ENCODE measurements around the gene RAC2. TPM values are rescaled to one million over a fixed set of nuclear protein-coding genes. Genes with fewer than 3 reads are reported as not detected.

RAC2 gene
- total RNA-seq, 5 donors from 2014 or later (not counting 1 experiment from before 2014, with no cell fraction given) = 353 to 413 (median 385) TPM

DNA sequence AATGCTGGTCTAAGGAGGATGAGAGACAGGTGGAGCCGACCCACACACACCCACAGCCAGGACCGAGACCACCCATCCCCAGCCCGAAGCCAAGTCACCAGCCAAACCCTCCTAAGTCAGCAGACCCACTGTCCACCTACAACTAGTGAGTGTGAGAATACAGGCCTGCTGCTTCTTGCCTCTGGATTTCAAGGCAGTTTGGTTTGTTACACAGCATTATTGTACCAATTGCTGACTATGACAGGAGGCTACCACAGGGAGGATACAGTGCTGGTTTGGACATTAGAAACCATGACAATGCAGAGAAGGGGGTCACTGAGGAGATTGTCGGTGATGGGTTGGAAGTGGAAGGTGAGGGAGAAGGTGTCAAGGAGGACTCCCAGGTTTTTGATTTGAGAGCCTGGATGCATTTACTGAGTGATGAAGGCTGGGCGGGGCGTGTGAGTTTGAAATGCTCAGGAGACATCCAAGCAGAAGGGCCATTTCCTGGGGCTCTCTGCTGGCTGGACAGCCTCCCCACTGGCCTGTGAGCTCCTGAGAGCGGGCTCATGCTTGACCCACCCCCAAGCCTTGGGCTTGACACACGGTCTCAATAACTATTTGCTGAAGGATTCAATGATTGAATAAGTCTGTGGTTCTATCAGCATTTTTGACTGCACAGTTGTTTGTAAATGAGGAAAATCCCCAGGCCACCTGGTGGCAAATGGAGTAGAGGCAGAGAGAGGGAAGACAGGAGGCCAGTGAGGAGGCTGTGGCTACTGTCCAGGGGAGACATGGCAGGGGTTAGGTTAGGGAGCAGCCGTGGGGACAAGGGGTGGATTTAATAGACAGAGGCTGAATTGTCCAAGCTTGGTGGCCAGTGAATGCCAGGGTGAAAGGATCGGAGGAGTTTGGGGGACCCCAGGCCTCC, 22.4 kb downstream of the RAC2 start:
- POLR2A ChIA-PET = no interaction called here
- Histone ChIP-seq H3K4me3 (ENCODE audit: control insufficient read depth in 1 of 2, extremely low read depth in 1 of 2, low read length in 1 of 2) (no peak overlapping the region), H3K36me3 (ENCODE audit: control insufficient read depth in 2 of 2, extremely low read depth in 1 of 2, insufficient read depth in 1 of 2, low read length in 1 of 2) (peaks cover 12 to 34% of the 10 kb centered on the region in 2 donors), H3K4me1 (ENCODE audit: control insufficient read depth in 1 of 2, extremely low read depth in 1 of 2, insufficient read depth in 2 of 2, low read length in 2 of 2) (peaks cover 68 to 97% of the 10 kb centered on the region in 2 experiments), H3K27me3 (replicated peaks in 1 of 2; ENCODE audit: control insufficient read depth in 2 of 2, extremely low read depth in 1 of 2, insufficient read depth in 2 of 2, low read length in 1 of 2) (no peaks in the 10 kb centered on the region), H3K27ac (ENCODE audit: low read length) (peak overlapping the region; percentile 80), H3K9me3 (no peaks in the 10 kb centered on the region)
- Mint-ChIP-seq H3K4me1 (peaks cover 99 to 100% (median 99%) of the 10 kb centered on the region in 3 donors), H3K4me3 (peak overlapping the region; percentile 56 to 68 (median 65)), H3K36me3 (peaks cover 38% of the 10 kb centered on the region), H3K27me3 (no peaks in the 10 kb centered on the region), H3K9me3 (peaks cover 0 to 5% (median 5%) of the 10 kb centered on the region in 3 donors), H3K27ac (peak overlapping the region; percentile 90 to 98)
- CTCF ChIA-PET = interaction anchor here in 1 of 2 donors (1.0 to 2.7 kb wide), 3 partner anchors 16 to 22 kb away, joined by 3 to 7 read pairs (median 3); no protein-coding TSS in a partner anchor
- WGBS (ENCODE audit: insufficient coverage) = 89% methylated on average over 5 of the region's 10 CpGs
- no peak for DNase-seq
- ATAC-seq (replicated peaks in 1 of 4) = no peak

DNA sequence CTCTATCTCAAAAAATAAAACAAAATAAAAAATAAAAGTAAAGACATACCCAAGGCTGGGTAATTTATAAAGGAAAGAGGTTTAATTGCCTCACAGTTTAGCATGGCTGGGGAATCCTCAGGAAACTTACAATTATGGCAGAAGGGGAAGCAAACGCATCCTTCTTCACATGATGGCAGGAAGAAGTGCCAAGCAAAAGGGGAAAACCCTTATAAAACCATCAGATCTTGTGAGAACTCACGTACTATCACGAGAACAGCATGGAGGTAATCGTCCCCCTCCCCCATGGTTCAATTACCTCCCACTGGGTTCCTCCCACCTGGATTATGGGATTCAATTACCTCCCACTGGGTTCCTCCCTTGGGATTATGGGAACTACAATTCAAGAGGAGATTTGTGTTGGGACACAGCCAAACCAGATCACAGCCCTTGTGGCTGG, 23.5 kb downstream of the RAC2 start:
- Mint-ChIP-seq H3K27ac (peak overlapping the region; percentile 90 to 98), H3K4me1 (peaks cover 96 to 100% (median 96%) of the 10 kb centered on the region in 3 donors), H3K27me3 (no peaks in the 10 kb centered on the region), H3K4me3 (peak overlapping the region; percentile 65 to 70 (median 69)), H3K36me3 (peaks cover 28% of the 10 kb centered on the region), H3K9me3 (peaks cover 0 to 5% (median 5%) of the 10 kb centered on the region in 3 donors)
- Histone ChIP-seq H3K27me3 (replicated peaks in 1 of 2; ENCODE audit: control insufficient read depth in 2 of 2, extremely low read depth in 1 of 2, insufficient read depth in 2 of 2, low read length in 1 of 2) (no peaks in the 10 kb centered on the region), H3K4me3 (ENCODE audit: control insufficient read depth in 1 of 2, extremely low read depth in 1 of 2, low read length in 1 of 2) (peak overlapping the region; percentile 45 to 92), H3K27ac (ENCODE audit: low read length) (peak overlapping the region; percentile 80), H3K36me3 (ENCODE audit: control insufficient read depth in 2 of 2, extremely low read depth in 1 of 2, insufficient read depth in 1 of 2, low read length in 1 of 2) (peaks cover 3 to 23% of the 10 kb centered on the region in 2 donors), H3K9me3 (no peaks in the 10 kb centered on the region), H3K4me1 (ENCODE audit: control insufficient read depth in 1 of 2, extremely low read depth in 1 of 2, insufficient read depth in 2 of 2, low read length in 2 of 2) (peaks cover 73 to 90% of the 10 kb centered on the region in 2 experiments)
- 0% methylated on average over 3 of the region's 4 CpGs for WGBS (ENCODE audit: insufficient coverage)
- POLR2A ChIA-PET = no interaction called here
- DNase-seq = peak in 1 of 35 experiments; percentile 59
- ATAC-seq (replicated peaks in 1 of 4) = no peak
- CTCF ChIA-PET = interaction anchor here in 1 of 2 donors (2.5 kb wide), 1 partner anchor 22 kb away, joined by 11 read pairs; no protein-coding TSS in a partner anchor

GRCh38 chr22:37219533-37219932, 24.5 kb downstream of the RAC2 start:
- Mint-ChIP-seq H3K27ac (peak overlapping the region; percentile 90 to 98), H3K27me3 (no peaks in the 10 kb centered on the region), H3K9me3 (peaks cover 0 to 5% (median 5%) of the 10 kb centered on the region in 3 donors), H3K4me3 (peak overlapping the region; percentile 65 to 70 (median 69)), H3K36me3 (peaks cover 22% of the 10 kb centered on the region), H3K4me1 (peaks cover 91 to 100% (median 92%) of the 10 kb centered on the region in 3 donors)
- POLR2A ChIA-PET = interaction anchor here (0.7 to 1.0 kb wide), 2 partner anchors 10 to 26 kb away, joined by 3 to 4 read pairs; no protein-coding TSS in a partner anchor
- peak overlapping the region; percentile 80 for H3K27ac ChIP-seq (ENCODE audit: low read length)
- DNase-seq (peak in 1 of 35 experiments; percentile 56), ATAC-seq (replicated peaks in 1 of 4) (peak in 1 of 4 experiments; percentile 9)
- peak overlapping the region; percentile 45 to 92 for H3K4me3 ChIP-seq (ENCODE audit: control insufficient read depth in 1 of 2, extremely low read depth in 1 of 2, low read length in 1 of 2)
- H3K27me3 ChIP-seq (replicated peaks in 1 of 2; ENCODE audit: control insufficient read depth in 2 of 2, extremely low read depth in 1 of 2, insufficient read depth in 2 of 2, low read length in 1 of 2) = no peaks in the 10 kb centered on the region
- CTCF ChIA-PET = interaction anchor here in 1 of 2 donors (0.6 to 2.5 kb wide), 2 partner anchors 23 to 363 kb away, joined by 3 to 11 read pairs; no protein-coding TSS in a partner anchor
- H3K9me3 ChIP-seq = no peaks in the 10 kb centered on the region
- H3K4me1 ChIP-seq (ENCODE audit: control insufficient read depth in 1 of 2, extremely low read depth in 1 of 2, insufficient read depth in 2 of 2, low read length in 2 of 2) = peaks cover 65 to 83% of the 10 kb centered on the region in 2 experiments
- WGBS (ENCODE audit: insufficient coverage) = no CpG with 5 or more reads among the region's 6 CpGs
- H3K36me3 ChIP-seq (ENCODE audit: control insufficient read depth in 2 of 2, extremely low read depth in 1 of 2, insufficient read depth in 1 of 2, low read length in 1 of 2) = peaks cover 0 to 15% of the 10 kb centered on the region in 2 donors

- peaks cover 2 to 9% of the 10 kb centered on the region in 2 donors for H3K36me3 ChIP-seq (ENCODE audit: control insufficient read depth in 2 of 2, extremely low read depth in 1 of 2, insufficient read depth in 1 of 2, low read length in 1 of 2)
- peak; percentile 85 to 88 (median 87) for ATAC-seq (replicated peaks in 1 of 4)
- H3K27ac ChIP-seq (ENCODE audit: low read length) = peak overlapping the region; percentile 80
- WGBS (ENCODE audit: insufficient coverage) = no CpG with 5 or more reads among the region's 7 CpGs
- Mint-ChIP-seq H3K36me3 (peaks cover 20% of the 10 kb centered on the region), H3K4me1 (peaks cover 85 to 100% (median 90%) of the 10 kb centered on the region in 3 donors), H3K27ac (peak overlapping the region; percentile 90 to 98), H3K9me3 (peaks cover 0 to 5% (median 5%) of the 10 kb centered on the region in 3 donors), H3K4me3 (peak overlapping the region; percentile 65 to 70 (median 69)), H3K27me3 (no peaks in the 10 kb centered on the region)
- peaks cover 59 to 77% of the 10 kb centered on the region in 2 experiments for H3K4me1 ChIP-seq (ENCODE audit: control insufficient read depth in 1 of 2, extremely low read depth in 1 of 2, insufficient read depth in 2 of 2, low read length in 2 of 2)
- ChIA-PET CTCF (interaction anchor here in 1 of 2 donors (1.0 to 2.5 kb wide), 3 partner anchors 24 to 139 kb away, joined by 5 to 11 read pairs (median 6); no protein-coding TSS in a partner anchor), POLR2A (interaction anchor here in 1 of 2 donors (0.5 to 0.7 kb wide), 2 partner anchors 18 to 27 kb away, joined by 4 to 7 read pairs; no protein-coding TSS in a partner anchor)
- DNase-seq = peak; percentile 58 to 92 (median 77)
- H3K9me3 ChIP-seq = no peaks in the 10 kb centered on the region
- no peaks in the 10 kb centered on the region for H3K27me3 ChIP-seq (replicated peaks in 1 of 2; ENCODE audit: control insufficient read depth in 2 of 2, extremely low read depth in 1 of 2, insufficient read depth in 2 of 2, low read length in 1 of 2)
- H3K4me3 ChIP-seq (ENCODE audit: control insufficient read depth in 1 of 2, extremely low read depth in 1 of 2, low read length in 1 of 2) = peak overlapping the region; percentile 45 to 92
Measured at GRCh38 chr22:37218771-37219411, 25.2 kb downstream of the RAC2 start.

GRCh38 chr22:37218399-37218770, 25.7 kb downstream of the RAC2 start:
- Mint-ChIP-seq H3K9me3 (peaks cover 0 to 5% (median 5%) of the 10 kb centered on the region in 3 donors), H3K4me3 (peak overlapping the region; percentile 65 to 70 (median 69)), H3K36me3 (peaks cover 18% of the 10 kb centered on the region), H3K27ac (peak overlapping the region; percentile 90 to 98), H3K4me1 (peaks cover 82 to 100% (median 88%) of the 10 kb centered on the region in 3 donors), H3K27me3 (no peaks in the 10 kb centered on the region)
- no CpG with 5 or more reads among the region's 6 CpGs for WGBS (ENCODE audit: insufficient coverage)
- H3K36me3 ChIP-seq (ENCODE audit: control insufficient read depth in 2 of 2, extremely low read depth in 1 of 2, insufficient read depth in 1 of 2, low read length in 1 of 2) = peaks cover 4 to 5% of the 10 kb centered on the region in 2 donors
- peak overlapping the region; percentile 44 to 45 for H3K4me3 ChIP-seq (ENCODE audit: control insufficient read depth in 1 of 2, extremely low read depth in 1 of 2, low read length in 1 of 2)
- ChIA-PET POLR2A (no interaction called here), CTCF (interaction anchor here in 1 of 2 donors (1.0 to 2.5 kb wide), 4 partner anchors 16 to 139 kb away, joined by 3 to 11 read pairs (median 6); no protein-coding TSS in a partner anchor)
- no peaks in the 10 kb centered on the region for H3K27me3 ChIP-seq (replicated peaks in 1 of 2; ENCODE audit: control insufficient read depth in 2 of 2, extremely low read depth in 1 of 2, insufficient read depth in 2 of 2, low read length in 1 of 2)
- ATAC-seq (replicated peaks in 1 of 4) (peak in 2 of 4 experiments; percentile 0 to 2), DNase-seq (no peak)
- peaks cover 54 to 72% of the 10 kb centered on the region in 2 experiments for H3K4me1 ChIP-seq (ENCODE audit: control insufficient read depth in 1 of 2, extremely low read depth in 1 of 2, insufficient read depth in 2 of 2, low read length in 2 of 2)
- no peaks in the 10 kb centered on the region for H3K9me3 ChIP-seq
- H3K27ac ChIP-seq (ENCODE audit: low read length) = peak overlapping the region; percentile 80
